ENCODE measurements around the gene P2RY14.

- TF ChIP-seq CTCF (IDR thresholded peaks at IDR 0.05; ENCODE audit: borderline replicate concordance, extremely low read depth, low read length, poor library complexity, severe bottlenecking) = no peak
- no peak for TF ChIP-seq EZH2 (IDR thresholded peaks at IDR 0.05; ENCODE audit: borderline replicate concordance, low read depth, low read length, severe bottlenecking)
These were observed 17.9 kb upstream of the P2RY14 start for GRCh38 chr3:151296226-151296625.

Data from DND-41 (cell line).